CD4-positive, alpha-beta T cell (primary cell): ENCODE results near the gene TNFRSF18. TPM values are rescaled to one million over a fixed set of nuclear protein-coding genes. Genes with fewer than 3 reads are reported as not detected.

ENCODE experiments used
- ATAC-seq: fragments of 200-7000 bp; cut with Tn5 transposase; one replicate; pipeline ENCODE4 v1.10.0; 2022; ENCODE audit warnings: mild to moderate bottlenecking; ENCODE audit not compliant: poor library complexity
- CTCF ChIA-PET: fragments of 350-600 bp; sonication (Branson Sonifier 250); formaldehyde crosslinking; loops from one replicate; lab custom pipeline; 2021; ENCODE audit warnings: antibody characterized with exemption, inconsistent platforms; lab: Charles Lee
- POLR2A ChIA-PET: fragments of 350-600 bp; sonication (Branson Sonifier 250); formaldehyde crosslinking; loops from one replicate; lab custom pipeline; 2021; ENCODE audit warnings: antibody characterized with exemption, inconsistent platforms; lab: Charles Lee
- DNase-seq, 14 experiments: peaks; one replicate each; pipeline ENCODE4 v3.0.0-alpha.2; 2013 to 2020; ENCODE audit warnings: mixed read lengths in 2 of 14
- H3K27ac ChIP-seq, 2 donors: one replicate each; pipeline versions ENCODE4 v1.5.1 to v1.7.0; 2013; ENCODE audit warnings: low read length in 2 of 2, low read depth in 1 of 2, mild to moderate bottlenecking in 1 of 2
- H3K27me3 ChIP-seq, 2 experiments: 1 replicate in 1 of 2; 2 replicates in 1 of 2; pipeline versions ENCODE4 v1.6.1 to v1.7.0; 2013; ENCODE audit warnings: low read length in 2 of 2, control low read depth in 1 of 2, mild to moderate bottlenecking in 1 of 2, moderate library complexity in 1 of 2; ENCODE audit not compliant: insufficient read depth in 2 of 2, control insufficient read depth in 1 of 2
- H3K36me3 ChIP-seq: one replicate; pipeline ENCODE4 v1.6.1; 2013; ENCODE audit warnings: low read length, control low read depth; ENCODE audit not compliant: insufficient read depth
- H3K4me1 ChIP-seq: one replicate; pipeline ENCODE4 v1.6.1; 2013; ENCODE audit warnings: low read length, control low read depth; ENCODE audit not compliant: insufficient read depth
- H3K4me3 ChIP-seq: one replicate; pipeline ENCODE4 v1.5.1; 2013; ENCODE audit warnings: mild to moderate bottlenecking, low read length, moderate library complexity
- H3K9me3 ChIP-seq, 2 experiments: 1 replicate in 1 of 2; 2 replicates in 1 of 2; pipeline versions ENCODE4 v1.6.1 to v1.7.0; 2013; ENCODE audit warnings: low read length in 2 of 2, mild to moderate bottlenecking in 2 of 2, control low read depth in 1 of 2, moderate library complexity in 1 of 2; ENCODE audit not compliant: control insufficient read depth in 1 of 2, insufficient read depth in 1 of 2
- H3K27ac Mint-ChIP-seq: one replicate; pipeline ENCODE4 v1.8.0; 2020; ENCODE audit warnings: mixed read lengths
- H3K27me3 Mint-ChIP-seq: one replicate; pipeline ENCODE4 v1.8.0; 2021; ENCODE audit warnings: mixed read lengths
- H3K36me3 Mint-ChIP-seq: one replicate; pipeline ENCODE4 v1.8.0; 2021; ENCODE audit warnings: low read depth, mixed read lengths
- H3K4me1 Mint-ChIP-seq: one replicate; pipeline ENCODE4 v1.8.0; 2021; ENCODE audit warnings: low read depth, mixed read lengths
- H3K4me3 Mint-ChIP-seq: one replicate; pipeline ENCODE4 v1.8.0; 2020; ENCODE audit warnings: mild to moderate bottlenecking, mixed read lengths
- H3K9me3 Mint-ChIP-seq: one replicate; pipeline ENCODE4 v1.8.0; 2020; ENCODE audit warnings: mixed read lengths
- intact Hi-C, 2 experiments: fragments of 100-400 bp; cut with DNase I in 1 of 2; cut with micrococcal nuclease in 1 of 2; formaldehyde crosslinking; loops; one replicate each; pipeline versions ENCODE4 v1.15.1 to v1.9.0; 2023 to 2025; cut with DNase I, micrococcal nuclease
- total RNA-seq, 174 experiments: library from RNA in 2 of 174; stranded (reverse) in 2 of 174; gene quantifications; one replicate each; pipeline ENCODE4 v1.2.3 and lab custom pipeline; 2021 to 2026
- TF ChIP-seq, protein P1 (sequence below): fragments of 200-600 bp; IDR thresholded peaks from one replicate; pipeline ENCODE4 v1.8.0; 2022; ENCODE audit warnings: antibody characterized with exemption, mild to moderate bottlenecking

The TNFRSF18 gene
- total RNA-seq, 2 experiments from 2014 or later: 14.8 to 17.8 TPM

- H3K4me3 Mint-ChIP-seq: peak overlapping the region; percentile 83
- no peaks in the 10 kb centered on the region for H3K36me3 ChIP-seq
- H3K4me3 ChIP-seq: peak overlapping the region; percentile 87
- no peaks in the 10 kb centered on the region for H3K27me3 ChIP-seq
- H3K27me3 Mint-ChIP-seq: no peaks in the 10 kb centered on the region
- CTCF ChIA-PET: no interaction called here
- H3K27ac ChIP-seq: peak overlapping the region; percentile 77 to 82
- H3K9me3 Mint-ChIP-seq: peaks cover 14% of the 10 kb centered on the region
- DNase-seq (peak; percentile 35 to 80 (median 53)), ATAC-seq (peak; percentile 75)
- intact Hi-C loops: loop anchor here (2.0 to 5.0 kb wide), 2 partner anchors 35 to 50 kb away; partner anchors contain the start of gene TNFRSF18 (in 1 of the 2)
- H3K9me3 ChIP-seq: peaks cover 0 to 32% of the 10 kb centered on the region in 2 experiments
- H3K4me1 Mint-ChIP-seq: no peaks in the 10 kb centered on the region
- POLR2A ChIA-PET: interaction anchor here (1.0 to 1.4 kb wide), 5 partner anchors 11 to 114 kb away, joined by 3 to 4 read pairs (median 3); no protein-coding TSS in a partner anchor
- no peaks in the 10 kb centered on the region for H3K36me3 Mint-ChIP-seq
- TF ChIP-seq, protein P1, sequence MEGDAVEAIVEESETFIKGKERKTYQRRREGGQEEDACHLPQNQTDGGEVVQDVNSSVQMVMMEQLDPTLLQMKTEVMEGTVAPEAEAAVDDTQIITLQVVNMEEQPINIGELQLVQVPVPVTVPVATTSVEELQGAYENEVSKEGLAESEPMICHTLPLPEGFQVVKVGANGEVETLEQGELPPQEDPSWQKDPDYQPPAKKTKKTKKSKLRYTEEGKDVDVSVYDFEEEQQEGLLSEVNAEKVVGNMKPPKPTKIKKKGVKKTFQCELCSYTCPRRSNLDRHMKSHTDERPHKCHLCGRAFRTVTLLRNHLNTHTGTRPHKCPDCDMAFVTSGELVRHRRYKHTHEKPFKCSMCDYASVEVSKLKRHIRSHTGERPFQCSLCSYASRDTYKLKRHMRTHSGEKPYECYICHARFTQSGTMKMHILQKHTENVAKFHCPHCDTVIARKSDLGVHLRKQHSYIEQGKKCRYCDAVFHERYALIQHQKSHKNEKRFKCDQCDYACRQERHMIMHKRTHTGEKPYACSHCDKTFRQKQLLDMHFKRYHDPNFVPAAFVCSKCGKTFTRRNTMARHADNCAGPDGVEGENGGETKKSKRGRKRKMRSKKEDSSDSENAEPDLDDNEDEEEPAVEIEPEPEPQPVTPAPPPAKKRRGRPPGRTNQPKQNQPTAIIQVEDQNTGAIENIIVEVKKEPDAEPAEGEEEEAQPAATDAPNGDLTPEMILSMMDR: no peak
- peak overlapping the region; percentile 75 for H3K27ac Mint-ChIP-seq
- peaks cover 19% of the 10 kb centered on the region for H3K4me1 ChIP-seq
These were observed 48.9 kb downstream of the TNFRSF18 start for GRCh38 chr1:1157426-1157913.

GRCh38 chr1:1157033-1157365 lies 49.4 kb downstream of the TNFRSF18 start:
- Mint-ChIP-seq H3K9me3 (peaks cover 16% of the 10 kb centered on the region), H3K27ac (peak overlapping the region; percentile 75), H3K4me1 (no peaks in the 10 kb centered on the region), H3K4me3 (peak overlapping the region; percentile 62), H3K27me3 (no peaks in the 10 kb centered on the region), H3K36me3 (no peaks in the 10 kb centered on the region)
- TF ChIP-seq, protein P1: no peak
- CTCF ChIA-PET: no interaction called here
- ATAC-seq (no peak), DNase-seq (no peak)
- POLR2A ChIA-PET: interaction anchor here (1.0 kb wide), 1 partner anchor 12 kb away, joined by 3 read pairs; no protein-coding TSS in a partner anchor
- Histone ChIP-seq H3K4me1 (peaks cover 19% of the 10 kb centered on the region), H3K27me3 (no peaks in the 10 kb centered on the region), H3K27ac (no peak overlapping the region), H3K9me3 (peaks cover 0 to 37% of the 10 kb centered on the region in 2 experiments), H3K4me3 (no peak overlapping the region), H3K36me3 (no peaks in the 10 kb centered on the region)
- intact Hi-C loops: loop anchor here (2.0 to 5.0 kb wide), 2 partner anchors 34 to 50 kb away; partner anchors contain the start of gene TNFRSF18 (in 1 of the 2)

DNA sequence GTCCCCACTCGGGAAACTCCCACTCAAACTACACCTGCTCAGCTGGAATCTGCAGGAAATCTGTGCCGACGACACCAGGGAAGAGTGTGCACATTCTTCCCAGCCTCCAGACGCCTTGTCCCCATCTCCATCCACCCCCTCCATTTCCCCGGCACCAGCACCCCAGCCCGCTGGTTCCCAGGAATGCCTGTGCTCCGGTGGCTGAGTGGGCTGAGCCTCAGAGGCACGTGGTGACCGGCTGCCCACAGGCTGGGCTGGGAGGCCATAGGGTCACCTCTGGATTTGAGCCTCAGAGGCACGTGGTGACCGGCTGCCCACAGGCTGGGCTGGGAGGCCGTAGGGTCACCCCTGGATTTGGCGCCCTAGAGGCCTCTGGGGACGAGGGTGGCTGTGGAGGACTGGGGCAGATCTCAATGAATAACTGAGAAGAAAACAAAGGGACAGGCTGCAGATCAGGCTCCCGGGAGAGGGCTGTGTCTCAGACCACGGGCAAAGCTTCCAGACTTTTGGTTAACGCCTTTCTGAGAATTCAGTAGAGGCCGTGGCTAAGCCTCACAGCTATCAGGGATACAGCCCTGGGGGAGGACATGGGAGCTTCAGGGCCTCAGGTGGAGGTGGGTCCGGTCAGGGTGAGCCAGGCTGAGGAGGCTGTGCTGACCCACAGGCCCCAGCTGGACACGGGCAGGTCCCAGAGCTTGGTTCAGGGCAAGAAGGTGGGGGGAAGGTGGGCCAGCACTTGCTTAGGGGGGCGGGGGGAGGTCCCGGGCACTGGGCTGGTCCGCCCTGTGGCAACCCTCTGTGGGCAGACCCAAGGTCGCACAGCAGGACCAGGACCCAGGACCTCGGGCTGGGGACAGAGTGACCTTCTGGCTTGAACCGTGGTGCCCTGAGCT lies 50.0 kb downstream of the TNFRSF18 start:
- Histone ChIP-seq H3K4me1 (peaks cover 19% of the 10 kb centered on the region), H3K36me3 (no peaks in the 10 kb centered on the region), H3K27me3 (no peaks in the 10 kb centered on the region), H3K27ac (no peak overlapping the region), H3K4me3 (no peak overlapping the region), H3K9me3 (peaks cover 0 to 43% of the 10 kb centered on the region in 2 experiments)
- Mint-ChIP-seq H3K27me3 (no peaks in the 10 kb centered on the region), H3K36me3 (no peaks in the 10 kb centered on the region), H3K4me1 (no peaks in the 10 kb centered on the region), H3K27ac (peak overlapping the region; percentile 42), H3K4me3 (peak overlapping the region; percentile 80), H3K9me3 (peaks cover 16% of the 10 kb centered on the region)
- CTCF ChIA-PET: no interaction called here
- ATAC-seq (no peak), DNase-seq (no peak)
- TF ChIP-seq, protein P1: no peak
- POLR2A ChIA-PET: interaction anchor here (0.7 kb wide), 1 partner anchor 192 kb away, joined by 3 read pairs; no protein-coding TSS in a partner anchor
- intact Hi-C loops: loop anchor here (2.0 to 5.0 kb wide), 2 partner anchors 34 to 51 kb away; partner anchors contain the start of gene TNFRSF18 (in 1 of the 2)
